Esophagus muscularis mucosa (tissue), 4 donors: ENCODE results near the gene ARPC1B. TPM values are rescaled to one million over a fixed set of nuclear protein-coding genes. Genes with fewer than 3 reads are reported as not detected.

ENCODE experiments used
- DNase-seq: peaks from one replicate; pipeline ENCODE4 v3.0.0-alpha.2; 2017; ENCODE audit errors: extremely low spot score
- H3K27ac ChIP-seq, 4 donors: fragments of 200-600 bp; sonication (generic); replicated peaks in 1 of 4; 1 replicate in 3 of 4; 2 replicates in 1 of 4; pipeline ENCODE4 v1.5.1; 2016 to 2019; ENCODE audit warnings: mild to moderate bottlenecking in 1 of 4
- H3K27me3 ChIP-seq, 4 donors: fragments of 200-600 bp; sonication (generic); one replicate each; pipeline versions ENCODE4 v1.5.1 to v1.6.0; 2016 to 2019
- H3K36me3 ChIP-seq, 4 donors: fragments of 200-600 bp; sonication (generic); one replicate each; pipeline ENCODE4 v1.5.1; 2016 to 2019
- H3K4me1 ChIP-seq, 4 donors: fragments of 200-600 bp; sonication (generic); one replicate each; pipeline ENCODE4 v1.5.1; 2016 to 2019
- H3K4me3 ChIP-seq, 4 donors: fragments of 200-600 bp; sonication (generic); 1 replicate in 2 of 4; 2 replicates in 2 of 4; pipeline ENCODE4 v1.5.1; 2016 to 2019; ENCODE audit warnings: mild to moderate bottlenecking in 4 of 4, moderate library complexity in 1 of 4
- H3K9me3 ChIP-seq, 4 donors: fragments of 200-600 bp; sonication (generic); 1 replicate in 3 of 4; 2 replicates in 1 of 4; pipeline ENCODE4 v1.5.1; 2016 to 2019
- EP300 ChIP-seq: sonication (generic); formaldehyde crosslinking; IDR thresholded peaks from one replicate; pipeline ENCODE4 v1.6.1; 2017; ENCODE audit warnings: antibody characterized with exemption
- POLR2A ChIP-seq: fragments of 450-650 bp; IDR thresholded peaks from one replicate; pipeline ENCODE4 v1.6.1; 2017; ENCODE audit warnings: antibody characterized with exemption, moderate library complexity, mild to moderate bottlenecking, low read depth
- POLR2AphosphoS5 ChIP-seq, 2 donors: sonication (generic); formaldehyde crosslinking; IDR thresholded peaks; one replicate each; pipeline ENCODE4 v1.6.1; 2017; ENCODE audit warnings: antibody characterized with exemption in 2 of 2
- WGBS: methylation state at CpG from one replicate; pipeline ENCODE4 v1.1.5; 2018; 5-methylcytosine and 5-hydroxymethylcytosine counted together
- intact Hi-C: fragments of 100-400 bp; cut with DNase I; formaldehyde crosslinking; loops from one replicate; pipeline ENCODE4 v1.15.1; 2023
- total RNA-seq, 4 donors: library from RNA; depleted of rRNA; stranded (reverse); fragments of >200 nt; gene quantifications; one replicate each; pipeline versions ENCODE4 v1.1.0 to v1.2.1, GENCODE V29; 2016
- TF ChIP-seq, protein P1 (sequence below), 3 experiments: fragments of 200-600 bp in 2 of 3; fragments of 450-650 bp in 1 of 3; sonication (generic) in 2 of 3; IDR thresholded peaks; one replicate each; pipeline ENCODE4 v1.5.1; 2017 to 2019; ENCODE audit warnings: antibody characterized with exemption in 3 of 3, mild to moderate bottlenecking in 2 of 3, moderate library complexity in 1 of 3

The ARPC1B gene
- total RNA-seq, 4 donors from 2014 or later = 101 to 153 (median 134) TPM

DNA sequence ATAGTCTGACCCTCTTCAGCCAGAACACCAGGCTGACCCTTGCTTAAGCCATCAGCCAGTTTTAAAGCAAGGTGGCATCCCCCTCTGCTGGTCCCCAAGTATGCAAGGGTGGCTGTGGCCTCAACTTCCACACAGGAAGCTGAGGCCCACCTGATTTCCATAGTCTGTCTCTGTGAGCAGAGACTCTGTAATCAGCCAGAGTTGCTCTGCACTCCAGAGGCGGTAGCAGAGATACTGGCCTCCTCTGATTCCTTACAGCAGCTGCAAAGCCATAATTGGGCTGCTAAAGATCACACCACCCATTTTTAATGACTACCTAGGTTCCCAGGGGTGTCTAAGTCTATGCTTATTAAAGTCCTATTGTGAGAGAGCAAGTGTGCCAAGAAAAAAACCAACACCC lies 32.0 kb downstream of the ARPC1B start:
- WGBS = 100% methylated on average over 1 of the region's 1 CpG
- Histone ChIP-seq H3K4me3 (no peak overlapping the region), H3K27me3 (no peaks in the 10 kb centered on the region), H3K36me3 (peaks cover 30 to 52% (median 49%) of the 10 kb centered on the region in 4 donors), H3K9me3 (no peaks in the 10 kb centered on the region), H3K4me1 (peaks cover 46 to 62% (median 55%) of the 10 kb centered on the region in 4 donors), H3K27ac (peak overlapping the region in 1 of 4 donors; percentile 7)
- intact Hi-C loops = loop anchor here (5.0 kb wide), 1 partner anchor 39 kb away; no protein-coding TSS in a partner anchor
- TF ChIP-seq, protein P1, sequence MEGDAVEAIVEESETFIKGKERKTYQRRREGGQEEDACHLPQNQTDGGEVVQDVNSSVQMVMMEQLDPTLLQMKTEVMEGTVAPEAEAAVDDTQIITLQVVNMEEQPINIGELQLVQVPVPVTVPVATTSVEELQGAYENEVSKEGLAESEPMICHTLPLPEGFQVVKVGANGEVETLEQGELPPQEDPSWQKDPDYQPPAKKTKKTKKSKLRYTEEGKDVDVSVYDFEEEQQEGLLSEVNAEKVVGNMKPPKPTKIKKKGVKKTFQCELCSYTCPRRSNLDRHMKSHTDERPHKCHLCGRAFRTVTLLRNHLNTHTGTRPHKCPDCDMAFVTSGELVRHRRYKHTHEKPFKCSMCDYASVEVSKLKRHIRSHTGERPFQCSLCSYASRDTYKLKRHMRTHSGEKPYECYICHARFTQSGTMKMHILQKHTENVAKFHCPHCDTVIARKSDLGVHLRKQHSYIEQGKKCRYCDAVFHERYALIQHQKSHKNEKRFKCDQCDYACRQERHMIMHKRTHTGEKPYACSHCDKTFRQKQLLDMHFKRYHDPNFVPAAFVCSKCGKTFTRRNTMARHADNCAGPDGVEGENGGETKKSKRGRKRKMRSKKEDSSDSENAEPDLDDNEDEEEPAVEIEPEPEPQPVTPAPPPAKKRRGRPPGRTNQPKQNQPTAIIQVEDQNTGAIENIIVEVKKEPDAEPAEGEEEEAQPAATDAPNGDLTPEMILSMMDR (IDR thresholded peaks at IDR 0.05) = no peak
- TF ChIP-seq EP300 (no peak), POLR2AphosphoS5 (IDR thresholded peaks at IDR 0.05) (no peak), POLR2A (no peak)
- no peak for DNase-seq

DNA sequence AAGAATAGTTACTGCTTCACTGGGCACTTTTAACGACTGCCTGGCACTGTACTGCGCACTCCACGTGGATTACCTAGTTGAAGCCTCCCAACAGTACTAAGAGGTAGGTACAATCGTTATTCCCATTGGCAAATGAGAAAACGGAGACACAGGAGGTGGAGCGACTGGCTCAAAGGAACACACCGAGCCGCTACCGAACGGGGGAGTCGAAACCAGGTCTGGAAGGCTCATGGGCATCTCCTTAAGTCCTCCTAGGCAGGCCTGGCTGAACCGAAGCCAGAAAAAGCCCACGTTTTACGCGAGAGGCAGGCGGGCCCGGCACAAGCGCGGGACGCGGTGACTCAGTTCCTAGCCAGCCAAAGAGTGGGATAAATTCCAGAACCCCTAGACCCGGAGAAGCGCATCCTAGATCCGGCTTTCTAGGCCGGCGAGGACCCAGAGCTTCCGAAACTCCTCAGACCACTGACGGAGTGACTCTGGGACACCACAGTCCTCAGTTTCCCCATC lies 33.4 kb downstream of the ARPC1B start:
- H3K4me1 ChIP-seq = peaks cover 46 to 62% (median 55%) of the 10 kb centered on the region in 4 donors
- peak overlapping the region; percentile 93 to 100 (median 97) for H3K4me3 ChIP-seq
- intact Hi-C loops = loop anchor here (5.0 kb wide), 1 partner anchor 41 kb away; no protein-coding TSS in a partner anchor
- H3K27ac ChIP-seq = peak overlapping the region; percentile 95 to 98 (median 95)
- TF ChIP-seq, protein P1 (IDR thresholded peaks at IDR 0.05) = no peak
- TF ChIP-seq POLR2AphosphoS5 (IDR thresholded peaks at IDR 0.05) = no peak
- no peak for TF ChIP-seq EP300
- TF ChIP-seq POLR2A = no peak
- H3K27me3 ChIP-seq = no peaks in the 10 kb centered on the region
- H3K9me3 ChIP-seq = no peaks in the 10 kb centered on the region
- peaks cover 30 to 52% (median 49%) of the 10 kb centered on the region in 4 donors for H3K36me3 ChIP-seq
- WGBS = 1% methylated on average over 11 of the region's 28 CpGs
- DNase-seq = no peak

DNA sequence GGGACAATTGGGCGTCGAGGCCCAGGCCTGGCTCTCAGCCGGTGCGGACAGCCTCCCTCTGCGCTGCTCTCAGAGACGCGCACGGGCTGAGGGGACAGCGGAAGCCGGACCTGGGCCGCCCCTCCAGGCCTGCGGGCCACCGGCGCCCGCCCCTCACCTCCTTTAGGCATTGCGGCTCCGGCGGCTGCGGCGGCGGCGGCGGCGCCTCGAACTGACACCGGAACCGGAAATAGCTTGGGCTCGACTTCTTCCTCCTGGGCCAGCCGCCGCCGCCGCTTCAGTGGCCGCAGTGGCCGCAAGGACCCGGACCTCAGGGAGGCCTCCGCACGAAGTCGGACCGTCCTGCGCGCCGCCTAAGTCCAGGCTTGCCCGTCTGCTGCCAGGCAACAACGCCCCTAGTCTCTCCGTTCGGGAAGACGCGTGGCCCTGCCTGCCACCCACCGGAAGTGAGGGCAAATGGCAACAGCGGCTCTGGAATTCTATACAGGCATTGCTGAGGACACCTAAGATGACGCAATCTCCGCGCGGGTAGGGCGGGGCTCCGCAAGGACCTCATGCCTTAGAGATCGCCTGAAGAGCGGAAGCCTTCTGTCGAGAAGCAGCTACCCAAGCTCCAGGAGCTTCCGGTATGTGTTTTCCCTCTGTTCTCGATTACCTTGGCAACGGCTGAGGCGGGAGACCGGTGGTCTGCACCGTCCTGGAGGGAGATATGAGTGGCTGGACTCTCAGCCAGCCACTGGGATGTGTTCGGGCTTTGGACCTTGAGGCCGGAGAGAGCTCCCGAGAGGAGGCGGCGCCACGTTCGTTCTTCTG lies 34.1 kb downstream of the ARPC1B start, which contains the start of the genes BUD31 and PDAP1:
Gene BUD31 (plus strand): TSS at position 591 of the 813 bp plus-strand sequence. CDS start 2,124 bp downstream, outside the sequence.
Gene PDAP1 (minus strand): TSS at position 219 of the 813 bp plus-strand sequence. CDS start 49 bp downstream, at position 170.
- TF ChIP-seq EP300 (no peak), POLR2AphosphoS5 (IDR thresholded peaks at IDR 0.05) (peak; percentile 95 to 97), POLR2A (peak; percentile 70)
- TF ChIP-seq, protein P1 (IDR thresholded peaks at IDR 0.05) = peak in 2 of 3 experiments; percentile 12 to 27
- Histone ChIP-seq H3K27ac (peak within 1 kb of the TSS; percentile 95 to 98 (median 95)), H3K27me3 (no peaks in the 10 kb centered on the region), H3K36me3 (peaks cover 34 to 52% (median 50%) of the 10 kb centered on the region in 4 donors), H3K4me3 (peak within 1 kb of the TSS; percentile 93 to 100 (median 97)), H3K9me3 (no peaks in the 10 kb centered on the region), H3K4me1 (peaks cover 46 to 62% (median 55%) of the 10 kb centered on the region in 4 donors)
- 0% methylated on average over 17 of the region's 72 CpGs for WGBS
- intact Hi-C loops = loop anchor here (5.0 kb wide), 1 partner anchor 41 kb away; no protein-coding TSS in a partner anchor
- DNase-seq = peak; percentile 98

DNA sequence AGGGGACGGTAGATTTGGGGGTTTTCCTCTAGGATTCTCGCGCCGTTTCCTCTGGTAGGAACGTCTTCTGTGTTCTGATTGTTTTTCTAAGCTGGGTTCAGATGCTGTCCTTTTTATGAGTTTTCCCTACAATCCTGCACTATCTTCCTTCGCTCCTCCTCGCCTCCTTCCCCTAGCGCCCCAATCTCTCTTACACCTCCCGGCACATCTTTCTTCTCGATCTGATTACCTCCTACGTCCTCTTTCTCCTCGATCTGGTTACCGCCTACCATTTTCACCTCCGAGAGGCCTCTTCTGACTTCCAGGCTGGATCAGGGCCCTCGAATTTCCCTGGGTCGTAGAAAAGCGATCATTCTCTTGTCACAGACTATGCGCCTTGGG lies 34.7 kb downstream of the ARPC1B start:
- H3K36me3 ChIP-seq = peaks cover 32 to 52% (median 50%) of the 10 kb centered on the region in 4 donors
- TF ChIP-seq POLR2AphosphoS5 (IDR thresholded peaks at IDR 0.05) (no peak), EP300 (no peak), POLR2A (no peak)
- TF ChIP-seq, protein P1 (IDR thresholded peaks at IDR 0.05) = no peak
- peak overlapping the region; percentile 95 to 98 (median 95) for H3K27ac ChIP-seq
- intact Hi-C loops = loop anchor here (5.0 kb wide), 1 partner anchor 42 kb away; no protein-coding TSS in a partner anchor
- peaks cover 46 to 58% (median 53%) of the 10 kb centered on the region in 4 donors for H3K4me1 ChIP-seq
- H3K9me3 ChIP-seq = no peaks in the 10 kb centered on the region
- no peaks in the 10 kb centered on the region for H3K27me3 ChIP-seq
- WGBS = under 1% methylated on average over 18 of the region's 18 CpGs
- peak overlapping the region; percentile 93 to 100 (median 97) for H3K4me3 ChIP-seq
- DNase-seq = no peak
